T47D (cell line): ENCODE data around the gene GBP2.

Source experiments
- DNase-seq, 2 experiments: peaks; one replicate each; pipeline versions ENCODE4 v3.0.0 to v3.0.0-alpha.2; 2011 to 2012; ENCODE audit warnings: low read depth in 1 of 2, low spot score in 1 of 2
- JUND ChIP-seq: IDR thresholded peaks from 2 replicates; pipeline ENCODE4 v1.6.1; 2012; ENCODE audit warnings: low read depth
- in situ Hi-C: cut with HindIII; loops from 2 replicates; pipeline ENCODE4 v1.10.0; 2016; ENCODE audit warnings: low sequenced_read_pairs, low pct_unique_long_range_greater_than_20kb

The GBP2 gene

GRCh38 chr1:89125913-89126580 lies at the start of gene GBP2:
GBP2 (minus strand) TSS chr1:89126114; CDS start chr1:89121966, 4,148 bp downstream.
- TF ChIP-seq JUND: no peak
- in situ Hi-C loops: no loop called here
- peak; percentile 5 to 17 for DNase-seq

GRCh38 chr1:89174491-89174890 lies 48.6 kb upstream of the GBP2 start:
- no peak for DNase-seq
- in situ Hi-C loops: no loop called here
- no peak for TF ChIP-seq JUND

- in situ Hi-C loops: no loop called here
- TF ChIP-seq JUND: no peak
- no peak for DNase-seq
These were observed 46.7 kb upstream of the GBP2 start for GRCh38 chr1:89172468-89173143.

GRCh38 chr1:89171067-89171438 lies 45.1 kb upstream of the GBP2 start:
- in situ Hi-C loops: no loop called here
- no peak for DNase-seq
- no peak for TF ChIP-seq JUND

GRCh38 chr1:89170170-89171066 lies 44.5 kb upstream of the GBP2 start:
- in situ Hi-C loops: no loop called here
- DNase-seq: no peak
- no peak for TF ChIP-seq JUND

GRCh38 chr1:89169166-89169565 lies 43.3 kb upstream of the GBP2 start:
- in situ Hi-C loops: no loop called here
- TF ChIP-seq JUND: no peak
- no peak for DNase-seq

GRCh38 chr1:89167590-89168230 lies 41.8 kb upstream of the GBP2 start:
- in situ Hi-C loops: no loop called here
- no peak for DNase-seq
- no peak for TF ChIP-seq JUND

- in situ Hi-C loops: no loop called here
- TF ChIP-seq JUND: no peak
- DNase-seq: no peak
These were observed 40.8 kb upstream of the GBP2 start for GRCh38 chr1:89166705-89167104.

GRCh38 chr1:89165811-89166210 lies 39.9 kb upstream of the GBP2 start:
- DNase-seq: no peak
- TF ChIP-seq JUND: no peak
- in situ Hi-C loops: no loop called here

- in situ Hi-C loops: no loop called here
- DNase-seq: no peak
- no peak for TF ChIP-seq JUND
These were observed 25.1 kb upstream of the GBP2 start for GRCh38 chr1:89151047-89151446.

GRCh38 chr1:89149976-89150375 lies 24.1 kb upstream of the GBP2 start:
- no peak for DNase-seq
- TF ChIP-seq JUND: no peak
- in situ Hi-C loops: no loop called here

- peak in 1 of 2 experiments; percentile 51 for DNase-seq
- in situ Hi-C loops: no loop called here
- no peak for TF ChIP-seq JUND
These were observed 23.3 kb upstream of the GBP2 start for GRCh38 chr1:89149229-89149628.
